Activated gamma-delta T cell treated with Interleukin-2 at 50 U/mL for 16 hours (primary cell): Measurements from ENCODE around the gene FTH1.
"Not testable (repeated sequence)": the region's sequence is repeated elsewhere in the genome, so short reads cannot be mapped to it uniquely, and the experiment has no call there.

Source experiments
- DNase-seq: peaks from one replicate; pipeline ENCODE4 v3.0.0-alpha.2; 2020

Gene FTH1

DNA sequence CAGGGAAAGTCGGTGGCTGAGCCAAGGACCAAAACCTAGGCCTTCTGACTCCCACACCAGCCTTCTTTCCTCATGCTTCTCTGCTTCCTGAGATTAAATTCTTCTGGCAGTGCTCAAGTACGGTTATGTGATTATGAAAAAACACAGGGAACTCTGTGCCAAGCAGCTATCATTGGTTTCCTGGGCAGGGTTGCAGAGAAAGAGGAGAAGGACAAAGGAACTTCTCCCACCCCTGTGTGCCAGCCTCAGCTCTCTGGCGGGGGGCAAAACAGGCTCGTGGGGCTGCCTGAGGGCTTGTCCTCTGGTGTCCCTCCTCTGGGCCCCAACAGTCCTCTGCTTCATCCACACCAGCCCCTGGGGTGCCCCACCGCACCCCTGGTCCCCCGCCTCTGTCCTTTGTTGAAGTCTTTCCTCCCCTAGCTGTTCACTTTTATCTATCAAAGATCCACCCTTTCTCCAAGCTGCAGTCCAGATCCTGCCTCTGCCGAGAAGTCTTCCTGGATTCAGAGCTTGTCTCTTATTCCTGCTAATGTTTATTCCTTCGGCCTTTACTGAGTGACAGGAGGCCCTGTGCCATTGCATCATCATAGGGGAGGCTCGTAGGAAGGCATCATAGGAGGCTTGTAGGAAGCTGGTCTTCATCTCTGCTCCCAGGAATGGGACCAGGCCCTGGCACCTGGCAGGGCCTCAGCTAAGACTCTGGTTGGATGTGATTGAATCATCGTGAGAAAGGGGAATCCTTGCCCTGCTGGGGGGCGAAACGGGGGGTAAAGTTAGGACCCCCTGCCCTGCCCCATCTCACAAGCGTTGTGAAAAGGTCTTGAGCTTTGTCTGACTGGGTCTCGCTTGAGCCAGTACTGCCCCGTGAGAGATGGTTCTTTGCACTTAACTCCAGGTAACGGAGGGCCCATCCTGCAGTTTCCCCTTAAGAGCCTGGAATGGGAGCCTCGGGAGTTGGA, 11.5 kb upstream of the FTH1 start:
- DNase-seq, result no peak

DNA sequence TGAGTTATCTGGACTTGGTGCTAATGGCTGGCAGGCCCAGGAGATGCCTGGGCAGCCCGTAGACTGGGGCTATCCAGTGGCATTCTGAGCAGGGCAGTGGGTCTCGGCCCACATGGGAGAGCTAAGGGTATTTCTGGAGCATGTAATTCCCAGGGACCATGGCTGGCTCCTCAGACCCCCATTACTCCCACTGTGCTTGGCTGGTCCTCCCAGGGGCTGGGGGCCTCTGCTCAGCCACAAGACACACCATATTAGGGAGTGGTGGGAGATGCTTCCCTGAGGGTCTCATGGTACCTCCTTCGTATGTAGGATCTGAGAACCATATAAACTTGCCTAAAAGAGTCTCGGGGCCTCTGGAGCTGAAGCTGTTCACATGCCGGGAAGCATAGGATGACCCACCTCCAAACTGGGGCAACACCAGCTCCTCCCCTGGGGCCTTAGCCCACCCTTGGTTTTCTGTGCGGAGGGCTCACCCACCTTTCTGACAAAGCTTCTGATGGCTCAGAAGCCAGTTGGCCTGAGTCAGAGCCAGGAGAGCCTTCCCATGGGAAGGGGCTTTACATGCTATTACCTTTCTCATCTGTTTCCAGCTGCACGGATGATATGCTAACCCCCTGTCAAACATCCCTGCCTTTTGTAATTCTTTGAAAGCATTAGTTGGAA, 9.5 kb upstream of the FTH1 start:
- no peak for DNase-seq

DNA sequence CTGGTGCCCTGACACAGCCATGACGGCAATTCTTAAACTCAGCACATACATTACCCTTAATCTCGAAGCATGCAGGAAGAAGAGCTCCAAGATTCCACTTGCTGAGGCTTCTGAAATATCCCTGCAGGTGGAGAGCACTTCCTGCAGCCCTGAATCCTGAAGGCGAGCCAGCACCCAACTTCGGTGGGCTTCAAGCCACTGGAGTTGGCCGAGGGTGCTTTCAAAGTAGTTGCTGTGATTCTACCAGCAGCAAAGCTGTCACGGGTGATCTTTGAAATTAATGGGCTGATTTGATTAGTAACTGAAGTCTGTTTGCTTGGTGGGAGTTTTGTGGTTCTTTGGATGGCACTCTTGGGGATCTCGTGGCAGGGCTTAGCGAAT, 9.0 kb upstream of the FTH1 start:
- no peak for DNase-seq

DNA sequence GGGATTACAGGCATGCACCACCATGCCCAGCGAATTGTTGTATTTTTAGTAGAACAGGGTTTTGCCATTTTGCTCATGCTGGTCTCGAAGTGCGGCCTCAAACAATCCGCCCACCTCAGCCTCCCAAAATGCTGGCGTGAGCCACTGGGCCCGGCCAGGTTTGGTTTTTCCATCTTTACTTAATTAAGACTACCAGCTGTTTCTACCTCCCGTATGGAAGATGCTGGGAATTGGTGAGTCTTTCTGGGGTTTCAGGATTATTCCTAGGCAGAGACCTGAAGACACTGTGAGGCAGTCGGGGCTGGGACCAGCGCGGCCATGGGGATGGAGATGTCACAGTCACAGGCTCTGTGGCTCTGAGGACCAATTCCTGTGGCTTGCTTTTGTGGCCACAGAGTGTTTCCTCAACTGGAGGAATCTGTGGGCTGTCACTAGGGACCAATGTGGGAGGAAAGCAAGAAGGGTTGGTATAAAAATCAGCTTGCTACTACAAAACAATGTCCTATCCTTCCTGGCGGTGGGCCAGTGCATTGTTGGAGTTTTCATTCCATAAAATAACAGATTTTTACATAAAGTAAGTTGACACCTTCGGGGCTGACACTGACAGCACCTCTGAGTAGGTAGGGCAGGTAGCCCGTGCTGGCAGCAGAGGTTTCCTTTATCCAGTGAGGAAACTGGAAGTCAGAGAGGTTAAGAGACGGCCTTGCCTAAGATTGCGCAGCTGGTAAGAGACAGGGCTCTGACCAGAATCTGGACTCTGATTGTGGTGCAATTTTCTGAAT, 8.4 kb upstream of the FTH1 start:
- no peak for DNase-seq

DNA sequence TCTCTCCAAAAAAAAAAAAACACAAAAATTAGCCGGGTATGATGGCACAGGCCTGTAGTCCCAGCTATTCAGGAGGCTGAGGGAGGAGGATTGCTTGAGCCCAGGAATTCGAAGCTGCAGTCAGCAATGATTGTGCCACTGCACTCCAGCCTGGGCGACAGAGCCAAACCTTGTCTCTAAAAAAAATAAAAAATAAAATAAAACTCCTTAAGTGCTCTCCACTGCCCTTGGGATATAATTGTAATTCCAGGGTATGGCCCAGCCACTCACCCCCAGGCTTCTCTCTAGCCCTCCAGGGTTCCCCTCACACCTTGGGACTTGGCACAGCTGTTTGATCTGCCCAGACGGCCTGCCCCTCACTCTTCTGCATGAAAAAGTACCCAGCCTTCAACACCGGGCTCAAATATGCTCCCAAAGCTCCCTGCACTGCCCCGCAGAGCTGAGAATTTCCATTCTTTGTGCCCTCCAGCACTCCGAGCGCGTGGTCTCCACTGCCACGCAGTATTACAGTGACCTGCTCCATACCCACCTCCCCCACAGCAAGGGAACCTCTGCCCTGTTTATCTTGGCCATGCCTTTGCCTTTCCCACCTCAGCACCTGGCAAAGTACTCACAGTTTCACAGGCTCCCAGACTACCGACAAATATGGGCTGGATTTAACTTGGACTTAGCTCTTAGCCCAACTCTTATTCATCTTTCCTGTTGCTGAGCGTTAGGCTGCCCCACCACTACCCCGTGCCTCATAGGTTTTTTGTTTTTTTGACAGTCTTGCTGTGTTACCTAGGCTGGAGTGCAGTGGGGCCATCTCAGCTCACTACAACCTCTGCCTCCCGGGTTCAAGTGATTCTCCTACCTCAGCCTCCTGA, 7.6 kb upstream of the FTH1 start:
- no peak for DNase-seq

DNA sequence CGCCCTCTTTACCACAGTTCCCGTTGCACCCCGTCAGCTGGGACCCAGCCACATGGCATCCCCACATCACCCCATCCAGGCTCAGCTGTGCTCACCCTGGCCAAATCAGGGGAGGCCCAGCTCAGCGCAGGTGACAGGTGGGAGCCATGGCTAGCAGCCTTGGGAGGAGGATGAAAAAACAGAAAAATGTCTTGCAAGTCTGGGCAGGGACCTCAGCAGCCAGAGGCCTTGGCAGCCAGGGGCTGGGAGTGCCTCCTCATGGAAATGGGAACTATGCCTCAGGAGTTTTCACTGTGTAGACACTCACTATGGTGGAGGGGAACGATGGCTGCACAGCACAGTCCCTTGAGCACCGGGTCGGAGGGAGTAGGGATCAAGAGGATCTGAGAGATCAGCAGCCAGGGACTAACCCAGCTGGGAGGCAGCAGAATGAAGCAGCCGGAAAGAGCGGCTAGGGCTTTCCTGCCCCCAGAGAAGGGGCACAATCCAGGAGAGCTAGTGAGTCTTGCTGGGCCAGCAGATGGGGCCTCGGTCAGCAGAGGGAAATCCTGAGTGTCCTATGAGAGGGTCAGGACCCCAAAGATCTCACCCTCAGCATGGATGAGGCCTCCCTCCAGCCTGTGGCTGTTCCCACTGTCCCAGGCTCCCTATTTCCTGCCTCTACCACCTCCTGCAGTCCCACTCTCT, 6.2 kb upstream of the FTH1 start:
- no peak for DNase-seq

DNA sequence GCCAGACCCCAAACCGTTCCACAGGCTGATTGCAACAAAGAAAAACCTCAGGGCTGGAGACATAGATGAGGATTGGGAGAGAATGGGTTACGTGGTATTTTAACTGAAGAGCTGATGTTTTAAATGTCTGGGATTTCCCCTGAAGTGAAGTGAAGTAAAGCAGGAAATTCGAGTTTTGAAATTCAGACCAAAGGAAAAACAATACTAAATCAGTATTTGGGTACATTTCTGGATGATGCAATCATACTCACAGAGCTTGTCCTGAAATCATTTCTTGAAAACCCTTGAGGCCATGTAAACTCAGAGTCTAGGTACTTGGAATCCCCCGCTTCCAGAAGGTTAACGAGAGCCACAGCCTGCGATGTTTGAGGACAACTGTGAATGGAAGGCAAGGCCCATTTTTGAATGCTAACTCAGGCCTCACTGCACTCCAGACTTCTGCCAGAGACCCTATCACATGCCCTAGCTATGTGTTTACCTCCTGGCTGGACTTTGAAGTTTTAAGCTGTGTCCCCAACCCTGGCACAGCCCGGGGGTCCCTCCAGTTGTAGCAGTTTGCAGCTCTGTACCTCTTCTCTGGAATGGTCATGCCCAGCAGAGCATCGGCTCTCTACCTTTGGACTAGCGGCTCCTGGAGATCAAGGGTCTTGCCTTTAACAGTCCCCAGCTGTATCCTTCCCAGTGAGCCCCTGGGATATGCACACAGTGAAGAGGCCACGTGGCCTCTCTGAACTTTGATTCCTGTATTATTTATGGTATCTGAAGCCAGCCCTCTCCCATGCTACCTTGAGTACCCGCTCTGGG, 5.4 kb upstream of the FTH1 start:
- DNase-seq, result no peak

DNA sequence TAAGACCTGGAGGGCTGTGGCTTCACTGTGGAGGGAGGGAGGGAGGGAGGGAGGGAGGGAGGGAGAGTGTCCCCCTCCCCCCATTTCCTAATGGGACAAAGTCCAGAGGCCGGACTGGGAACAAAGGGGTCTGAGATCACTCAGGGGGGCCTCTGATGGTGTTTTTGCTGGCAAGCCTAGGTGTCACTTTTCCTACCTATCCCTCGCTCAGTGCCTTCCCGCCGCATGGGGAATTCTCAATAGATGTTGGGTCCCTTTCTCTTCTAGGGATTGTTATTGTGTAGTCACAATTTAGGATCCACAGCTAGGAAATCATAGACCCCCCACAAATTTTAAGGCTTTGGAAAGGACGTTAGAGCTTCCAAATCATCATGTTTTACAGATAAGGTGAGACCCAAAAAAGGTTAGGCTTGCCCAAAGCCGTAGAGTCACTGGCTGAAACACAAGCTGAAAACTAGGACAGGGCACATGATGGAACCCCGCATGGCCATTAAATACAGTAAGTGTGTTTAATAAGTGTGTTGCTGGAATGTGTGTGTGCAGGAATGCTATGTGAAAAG, 4.8 kb upstream of the FTH1 start:
- DNase-seq, result no peak

DNA sequence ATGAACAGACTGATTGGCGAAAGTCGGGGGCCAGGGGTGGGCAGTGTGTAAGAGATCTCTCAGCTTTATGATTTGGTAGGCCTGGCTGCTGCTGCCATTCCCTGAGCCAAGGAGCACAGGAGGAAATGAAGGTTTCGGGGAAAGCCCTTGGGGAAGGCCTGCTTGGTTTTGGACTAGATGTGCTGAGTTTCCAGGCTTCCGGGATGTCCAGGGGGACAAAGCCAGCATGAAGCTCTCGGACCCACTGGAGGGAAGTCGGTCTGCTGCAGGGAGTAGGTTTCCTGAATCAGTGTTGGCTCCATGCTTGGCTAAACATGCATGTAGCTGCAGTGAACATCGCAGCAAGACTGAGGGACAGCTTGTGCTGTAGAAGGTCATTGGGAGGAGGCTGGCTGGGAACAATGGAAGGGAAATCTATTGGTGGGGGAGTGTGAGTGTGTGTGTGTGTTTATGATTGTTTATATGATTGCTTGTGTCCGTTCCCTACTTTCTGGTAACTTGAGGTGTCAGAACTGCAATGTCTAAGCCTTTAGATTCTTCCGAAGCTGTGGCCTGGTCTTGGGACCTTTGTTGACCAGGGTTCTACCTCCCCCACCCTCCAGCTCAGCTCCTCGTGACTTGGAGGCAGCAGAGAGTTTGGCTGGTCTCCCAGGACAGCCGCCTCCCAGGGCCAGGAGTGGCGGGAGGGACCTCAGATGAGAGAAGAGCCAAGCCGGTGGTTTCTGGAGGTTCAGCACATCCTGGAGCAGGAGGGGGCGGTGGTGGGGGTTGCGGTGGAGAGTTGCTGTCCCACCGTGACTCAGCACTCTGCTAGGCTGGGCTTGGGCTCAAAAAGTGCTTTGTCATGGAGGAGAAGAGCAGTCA, 4.0 kb upstream of the FTH1 start:
- no peak for DNase-seq

DNA sequence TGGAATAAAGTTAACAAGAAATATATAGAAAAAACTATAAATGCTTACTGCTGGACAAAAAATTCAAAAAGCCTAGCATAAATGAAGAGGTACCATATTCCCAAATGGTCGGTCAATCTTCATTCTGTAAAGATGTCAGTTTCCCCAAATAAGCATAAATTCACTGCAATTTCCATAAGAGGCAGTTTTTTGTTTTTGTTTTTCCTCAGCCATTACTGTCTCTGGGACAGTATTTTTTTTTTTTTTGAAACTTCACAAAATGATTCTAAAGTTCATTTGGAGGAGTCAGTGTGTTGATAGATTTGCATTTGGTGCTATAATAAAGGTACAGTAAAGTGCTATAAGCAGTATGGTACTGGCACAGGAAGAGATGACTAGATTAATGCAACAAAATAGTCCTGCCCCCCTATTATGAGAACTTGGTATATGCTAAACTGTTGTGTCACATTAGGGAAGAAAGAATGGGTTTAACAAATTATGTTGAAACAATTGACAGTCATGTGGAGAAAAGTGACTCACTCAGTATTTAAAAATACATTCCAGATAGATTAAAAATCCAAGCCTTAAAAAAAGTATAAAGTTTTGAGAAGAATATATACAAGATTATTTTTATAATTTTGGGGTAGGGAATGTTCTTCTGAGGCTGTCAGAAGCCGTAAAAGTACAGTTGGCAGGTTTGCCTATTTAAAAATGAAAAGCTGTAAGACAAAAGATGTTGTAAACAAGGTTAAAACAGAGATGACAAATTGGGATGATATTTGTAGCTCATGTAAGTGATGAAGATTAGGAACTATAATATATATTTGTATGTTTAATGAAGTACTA, 2.6 kb upstream of the FTH1 start:
- DNase-seq, result no peak

DNA sequence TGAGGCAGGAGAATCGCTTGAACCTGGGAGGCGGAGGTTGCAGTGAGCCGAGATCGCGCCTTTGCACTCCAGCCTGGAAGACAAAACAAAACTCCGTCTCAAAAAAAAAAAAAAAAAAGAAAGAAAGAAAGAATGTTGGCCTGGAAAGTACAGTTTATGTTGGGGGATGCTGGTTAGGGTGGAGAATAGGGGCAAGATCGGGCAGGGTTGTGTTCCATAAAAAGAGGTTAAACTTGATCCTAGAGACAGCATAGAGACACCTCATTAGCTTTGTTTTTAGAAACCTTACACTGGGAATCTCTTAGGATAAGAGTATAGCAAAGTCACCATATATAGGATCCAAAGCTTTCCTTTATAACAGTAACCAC, 1.9 kb upstream of the FTH1 start:
- no peak for DNase-seq

DNA sequence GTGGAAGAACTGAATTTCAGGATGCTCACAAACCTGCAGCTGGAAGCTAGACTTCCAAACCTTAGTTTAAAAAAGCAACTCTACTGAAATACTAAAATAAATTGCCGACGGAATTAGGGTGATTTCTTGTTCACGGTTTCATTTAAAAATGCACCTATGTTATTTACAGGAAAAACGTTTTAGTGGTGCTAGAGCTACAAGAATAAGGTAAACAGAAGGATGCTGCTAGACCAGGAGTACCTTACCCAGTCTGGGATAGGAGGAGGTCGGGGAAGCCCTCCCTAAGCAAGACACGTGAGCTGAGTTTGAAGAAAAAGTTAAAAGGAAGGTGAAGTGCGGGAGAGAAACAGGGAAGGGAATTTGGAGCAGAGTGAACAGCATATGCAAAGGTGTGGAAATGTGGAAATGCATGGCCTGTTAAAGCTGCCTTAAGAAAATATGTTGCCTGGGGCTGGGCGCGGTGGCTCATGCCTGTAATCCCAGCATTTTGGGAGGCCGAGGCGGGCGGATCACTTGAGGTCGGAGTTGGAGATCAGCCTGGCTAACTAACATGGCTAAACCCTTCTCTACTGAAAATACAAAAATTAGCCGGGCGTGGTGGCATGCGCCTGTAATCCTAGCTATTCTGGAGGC, 1.4 kb upstream of the FTH1 start:
- DNase-seq, result no peak

DNA sequence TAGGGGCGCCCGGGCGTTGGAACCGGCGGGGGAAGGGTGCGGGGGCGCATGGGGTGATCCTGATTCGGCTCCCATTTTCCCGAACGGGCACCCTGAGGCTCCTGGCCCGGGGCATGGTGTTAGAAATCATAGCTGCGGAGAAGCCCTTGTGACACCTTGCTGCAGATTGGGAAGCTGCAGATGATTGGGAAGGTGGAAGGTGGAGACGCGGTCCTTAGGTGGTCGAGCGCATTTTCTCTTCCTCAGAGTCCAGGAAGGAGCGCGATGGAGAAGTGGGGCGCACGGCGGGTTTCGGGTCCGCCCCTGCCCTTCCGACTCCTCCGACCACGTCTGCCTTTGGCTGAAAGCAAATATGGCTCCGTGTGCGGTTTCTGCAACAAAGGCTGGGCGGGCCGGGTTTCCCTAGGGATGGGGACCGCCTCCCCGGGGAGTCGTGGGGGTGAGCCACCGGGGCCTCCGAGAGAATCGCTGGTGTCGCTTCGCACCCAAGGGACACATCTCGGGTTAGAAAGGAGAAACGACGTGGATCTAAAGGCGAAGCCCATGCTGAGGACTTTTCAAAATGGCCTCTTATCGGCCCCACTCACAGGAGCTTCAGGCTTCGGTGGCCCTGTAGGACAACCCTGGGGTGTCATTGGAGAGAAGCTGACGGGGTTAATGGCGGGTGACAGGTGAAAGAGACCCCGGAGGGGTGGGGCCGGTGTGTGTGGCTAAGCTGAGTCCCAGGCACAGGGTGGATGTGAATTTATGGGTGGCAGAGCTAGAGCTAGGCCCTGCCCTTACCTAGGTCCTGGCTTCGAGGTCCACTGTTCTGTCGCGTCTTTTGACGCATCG, 707 bp upstream of the FTH1 start:
- DNase-seq, result peak; percentile 27

DNA sequence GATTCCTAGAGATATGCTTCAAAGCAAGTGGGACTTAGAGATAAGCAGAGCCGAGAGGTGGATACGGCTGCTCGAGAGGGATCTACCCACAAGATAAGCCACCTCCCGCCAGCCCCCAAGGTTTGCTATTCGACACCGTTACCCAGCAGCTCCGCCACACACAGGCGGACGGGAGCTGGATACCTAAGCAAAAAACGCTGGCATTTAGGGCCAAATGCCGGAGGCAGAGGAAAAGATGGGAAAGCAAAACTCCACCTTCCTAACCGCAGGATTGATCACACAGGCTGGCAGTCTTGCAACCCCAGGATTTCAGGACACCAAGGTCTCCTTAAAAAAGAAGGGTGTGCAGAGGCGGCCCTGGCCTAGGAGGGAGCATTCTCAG, 709 bp downstream of the FTH1 start:
- DNase-seq, result peak; percentile 27

DNA sequence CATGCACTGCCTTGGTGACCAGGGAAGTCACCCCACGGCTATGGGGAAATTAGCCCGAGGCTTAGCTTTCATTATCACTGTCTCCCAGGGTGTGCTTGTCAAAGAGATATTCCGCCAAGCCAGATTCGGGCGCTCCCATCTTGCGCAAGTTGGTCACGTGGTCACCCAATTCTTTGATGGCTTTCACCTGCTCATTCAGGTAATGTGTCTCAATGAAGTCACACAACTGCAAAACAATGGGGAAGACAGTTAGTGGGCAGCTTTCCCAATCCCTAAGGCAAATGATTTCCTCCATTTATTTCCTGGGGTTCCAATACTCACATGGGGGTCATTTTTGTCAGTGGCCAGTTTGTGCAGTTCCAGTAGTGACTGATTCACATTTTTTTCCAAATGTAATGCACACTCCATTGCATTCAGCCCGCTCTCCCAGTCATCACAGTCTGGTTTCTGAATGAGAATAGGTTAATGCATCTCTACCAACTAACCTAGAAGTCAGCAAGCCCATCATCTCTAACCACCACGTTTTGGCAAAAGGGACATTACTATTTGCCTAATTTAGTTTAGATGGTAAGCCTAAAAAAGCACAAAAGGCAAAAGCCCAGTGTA, 2.7 kb downstream of the FTH1 start:
- not testable (repeated sequence) for DNase-seq

DNA sequence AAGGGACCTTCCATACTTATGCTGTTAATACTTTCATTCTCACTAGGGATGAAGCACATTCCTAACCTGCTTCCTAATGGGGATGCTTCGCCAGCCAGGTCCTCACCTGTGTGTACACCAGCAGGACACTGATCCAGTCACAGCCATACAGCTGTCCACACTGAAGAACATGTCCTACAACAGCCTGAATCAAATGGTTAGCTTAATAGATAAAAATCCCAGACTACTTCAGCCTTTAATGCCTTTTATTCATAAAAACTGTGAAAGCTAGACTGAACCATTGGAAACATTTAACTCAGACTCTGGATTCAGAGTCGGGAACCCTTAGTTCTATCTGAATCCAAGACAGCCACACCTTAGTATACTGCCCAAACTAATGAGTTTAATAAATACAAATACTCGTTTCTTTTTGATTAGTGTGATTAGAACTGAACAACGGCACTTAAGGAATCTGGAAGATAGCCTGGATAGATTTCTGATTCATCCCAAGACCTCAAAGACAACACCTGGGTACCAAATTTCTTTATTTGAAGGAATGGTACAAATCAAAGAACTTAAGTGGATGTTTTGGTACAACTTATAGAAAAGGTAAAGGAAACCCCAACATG, 3.3 kb downstream of the FTH1 start:
- no peak for DNase-seq
